ENCODE results near the gene CTRB1. TPM values are rescaled to one million over a fixed set of nuclear protein-coding genes. Genes with fewer than 3 reads are reported as not detected.
"Not testable (repeated sequence)": the region's sequence is repeated elsewhere in the genome, so short reads cannot be mapped to it uniquely, and the experiment has no call there.

CTRB1 gene
- total RNA-seq, 1 donor from 2014 or later, result not detected

- Histone ChIP-seq H3K9me3 (no peaks in the 10 kb centered on the region), H3K4me1 (peaks cover 40% of the 10 kb centered on the region), H3K4me3 (no peak overlapping the region), H3K36me3 (peaks cover 58% of the 10 kb centered on the region), H3K27me3 (ENCODE audit: low read depth) (no peaks in the 10 kb centered on the region), H3K27ac (peak overlapping the region; percentile 44)
- intact Hi-C loops (cut with DNase I), result loop anchor here (10.0 kb wide), 1 partner anchor 145 kb away; no protein-coding TSS in a partner anchor
- TF ChIP-seq, protein P1, sequence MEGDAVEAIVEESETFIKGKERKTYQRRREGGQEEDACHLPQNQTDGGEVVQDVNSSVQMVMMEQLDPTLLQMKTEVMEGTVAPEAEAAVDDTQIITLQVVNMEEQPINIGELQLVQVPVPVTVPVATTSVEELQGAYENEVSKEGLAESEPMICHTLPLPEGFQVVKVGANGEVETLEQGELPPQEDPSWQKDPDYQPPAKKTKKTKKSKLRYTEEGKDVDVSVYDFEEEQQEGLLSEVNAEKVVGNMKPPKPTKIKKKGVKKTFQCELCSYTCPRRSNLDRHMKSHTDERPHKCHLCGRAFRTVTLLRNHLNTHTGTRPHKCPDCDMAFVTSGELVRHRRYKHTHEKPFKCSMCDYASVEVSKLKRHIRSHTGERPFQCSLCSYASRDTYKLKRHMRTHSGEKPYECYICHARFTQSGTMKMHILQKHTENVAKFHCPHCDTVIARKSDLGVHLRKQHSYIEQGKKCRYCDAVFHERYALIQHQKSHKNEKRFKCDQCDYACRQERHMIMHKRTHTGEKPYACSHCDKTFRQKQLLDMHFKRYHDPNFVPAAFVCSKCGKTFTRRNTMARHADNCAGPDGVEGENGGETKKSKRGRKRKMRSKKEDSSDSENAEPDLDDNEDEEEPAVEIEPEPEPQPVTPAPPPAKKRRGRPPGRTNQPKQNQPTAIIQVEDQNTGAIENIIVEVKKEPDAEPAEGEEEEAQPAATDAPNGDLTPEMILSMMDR (IDR thresholded peaks at IDR 0.05), result no peak
- DNase-seq (peak; percentile 39), ATAC-seq (no peak)
Measured at GRCh38 chr16:75239542-75240122, 20.8 kb downstream of the CTRB1 start.

DNA sequence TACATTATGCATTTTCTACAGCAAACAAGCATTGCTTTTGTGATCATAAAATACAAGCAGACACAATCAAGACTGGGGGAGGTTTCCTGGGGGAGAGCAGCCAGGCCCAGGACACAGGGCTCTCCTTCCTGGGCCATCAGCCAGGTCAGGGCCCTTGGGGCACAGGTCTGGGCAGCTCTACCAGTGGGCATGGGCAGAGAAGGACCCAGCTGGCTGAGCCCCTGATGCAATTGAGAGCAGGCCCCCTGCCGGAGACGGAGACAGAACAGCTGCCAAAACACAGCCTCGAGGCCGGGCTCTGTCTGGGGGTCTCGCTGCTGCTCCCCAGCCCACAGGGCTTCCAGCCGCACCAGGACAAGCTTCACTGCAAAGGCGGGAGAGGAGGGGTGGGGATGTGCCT lies 21.8 kb downstream of the CTRB1 start:
- H3K36me3 ChIP-seq, result peaks cover 49% of the 10 kb centered on the region
- intact Hi-C loops (cut with DNase I); H3K4me3 ChIP-seq; DNase-seq; H3K27ac ChIP-seq; ATAC-seq; H3K9me3 ChIP-seq; H3K27me3 ChIP-seq (ENCODE audit: low read depth): not testable (repeated sequence)
- H3K4me1 ChIP-seq, result peaks cover 50% of the 10 kb centered on the region

- Histone ChIP-seq H3K36me3 (peaks cover 47% of the 10 kb centered on the region), H3K27ac (no peak overlapping the region), H3K27me3 (ENCODE audit: low read depth) (no peaks in the 10 kb centered on the region), H3K4me1 (peaks cover 58% of the 10 kb centered on the region), H3K9me3 (no peaks in the 10 kb centered on the region), H3K4me3 (no peak overlapping the region)
- ATAC-seq (no peak), DNase-seq (no peak)
- intact Hi-C loops (cut with DNase I), result no loop called here
- TF ChIP-seq, protein P1 (IDR thresholded peaks at IDR 0.05), result no peak
Measured at GRCh38 chr16:75241412-75241811, 22.6 kb downstream of the CTRB1 start.

DNA sequence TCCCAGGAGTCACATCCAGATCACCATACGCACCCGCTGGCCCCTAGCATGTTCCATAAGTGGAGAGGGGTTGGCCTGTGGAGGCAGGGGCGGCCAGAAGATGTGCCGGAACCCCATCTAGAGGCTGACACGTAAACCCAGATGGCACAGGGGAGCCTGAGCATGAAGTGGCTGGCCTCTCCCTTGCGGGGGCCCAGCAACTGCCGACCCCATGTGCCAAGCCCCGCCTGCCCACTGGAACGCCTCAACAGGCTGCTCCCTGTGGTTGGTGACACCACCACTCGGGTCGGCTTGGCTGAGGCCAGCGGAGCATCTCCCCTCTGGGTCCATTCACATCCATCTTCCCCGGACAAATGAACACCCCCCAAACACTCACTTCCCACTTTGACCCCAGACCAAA lies 23.2 kb downstream of the CTRB1 start:
- TF ChIP-seq, protein P1 (IDR thresholded peaks at IDR 0.05), result no peak
- intact Hi-C loops (cut with DNase I), result no loop called here
- no peaks in the 10 kb centered on the region for H3K9me3 ChIP-seq
- no peak overlapping the region for H3K4me3 ChIP-seq
- H3K27me3 ChIP-seq (ENCODE audit: low read depth), result no peaks in the 10 kb centered on the region
- H3K4me1 ChIP-seq, result peaks cover 63% of the 10 kb centered on the region
- DNase-seq (no peak), ATAC-seq (no peak)
- H3K27ac ChIP-seq, result no peak overlapping the region
- H3K36me3 ChIP-seq, result peaks cover 41% of the 10 kb centered on the region

DNA sequence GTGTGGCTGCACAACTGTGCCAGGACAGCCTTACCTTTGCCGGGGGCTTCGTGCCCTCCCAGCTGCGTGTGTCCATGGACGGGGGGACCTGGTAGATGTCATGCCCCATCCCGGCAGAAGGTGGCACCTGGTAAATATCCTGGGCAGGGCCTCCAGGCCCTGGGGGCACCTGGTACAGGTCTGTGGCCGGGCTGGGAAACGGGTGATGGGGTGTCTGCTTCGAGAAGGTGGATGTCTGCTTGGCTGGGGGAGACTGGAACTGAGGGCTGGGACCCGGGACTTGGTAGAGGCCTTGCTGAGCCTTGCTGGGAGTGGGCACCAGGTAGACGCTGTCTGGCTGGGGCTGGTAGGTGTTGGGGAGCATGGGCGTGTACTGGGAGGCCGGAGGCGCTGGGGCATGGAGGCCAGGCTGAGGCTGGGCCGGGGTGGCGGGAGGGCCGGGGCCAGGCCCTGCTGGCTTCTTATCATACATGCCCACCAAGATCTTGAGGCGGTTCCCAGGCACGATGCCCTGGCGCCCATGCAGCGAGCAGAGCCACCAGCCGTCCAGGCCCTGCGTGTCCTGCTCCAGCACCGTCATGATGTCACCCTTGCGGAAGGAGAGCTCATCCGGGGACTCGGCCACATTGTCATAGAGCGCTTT lies 23.8 kb downstream of the CTRB1 start:
- H3K9me3 ChIP-seq; H3K27me3 ChIP-seq (ENCODE audit: low read depth); H3K4me3 ChIP-seq; intact Hi-C loops (cut with DNase I); DNase-seq; ATAC-seq; H3K27ac ChIP-seq: not testable (repeated sequence)
- Histone ChIP-seq H3K4me1 (peaks cover 69% of the 10 kb centered on the region), H3K36me3 (peaks cover 37% of the 10 kb centered on the region)

DNA sequence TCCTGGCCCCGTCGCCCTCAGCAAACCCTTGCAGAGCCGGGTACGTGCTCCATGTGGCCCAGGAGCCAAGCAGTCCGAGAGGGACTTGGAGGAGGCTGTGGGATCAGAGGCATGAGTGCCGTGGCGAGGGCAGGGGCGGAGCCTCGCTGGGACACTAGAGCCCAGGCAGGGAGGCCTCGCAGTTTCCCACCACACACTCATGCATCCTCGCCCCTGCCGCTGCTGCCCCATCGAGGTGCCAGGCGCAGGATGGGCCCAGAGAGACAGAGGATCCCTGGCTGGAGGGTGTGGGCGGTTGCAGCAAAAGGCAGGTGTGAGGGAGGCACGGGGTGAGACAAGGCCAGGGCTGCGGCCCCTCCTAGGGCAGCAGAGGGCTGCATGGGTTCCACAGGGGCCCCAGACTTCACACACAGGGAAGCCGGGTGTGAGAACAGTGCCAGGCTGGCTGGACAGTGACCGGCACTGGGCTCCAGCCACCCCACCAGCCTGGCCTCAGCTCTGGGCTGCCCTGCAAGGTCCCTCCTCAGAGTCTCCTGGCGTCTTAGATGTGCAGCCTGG lies 25.0 kb downstream of the CTRB1 start:
- H3K27ac ChIP-seq, result peak overlapping the region; percentile 88
- intact Hi-C loops (cut with DNase I), result no loop called here
- DNase-seq (no peak), ATAC-seq (no peak)
- peak overlapping the region; percentile 4 for H3K4me3 ChIP-seq
- H3K4me1 ChIP-seq, result peaks cover 71% of the 10 kb centered on the region
- H3K36me3 ChIP-seq, result peaks cover 37% of the 10 kb centered on the region
- H3K9me3 ChIP-seq, result no peaks in the 10 kb centered on the region
- no peaks in the 10 kb centered on the region for H3K27me3 ChIP-seq (ENCODE audit: low read depth)
- TF ChIP-seq, protein P1 (IDR thresholded peaks at IDR 0.05), result no peak
